ENCODE data around the gene TUBGCP6. TPM values are rescaled to one million over a fixed set of nuclear protein-coding genes. Genes with fewer than 3 reads are reported as not detected.

The TUBGCP6 gene
- total RNA-seq, 1 donor from 2014 or later, result 54.4 TPM

GRCh38 chr22:50218153-50218995 lies 26.4 kb downstream of the TUBGCP6 start:
- no peak overlapping the region for H3K27ac Mint-ChIP-seq (ENCODE audit: unreplicated experiment)
- no peak for DNase-seq (ENCODE audit: low read depth, low spot score)
- no peaks in the 10 kb centered on the region for H3K9me3 Mint-ChIP-seq
- no peaks in the 10 kb centered on the region for H3K4me1 Mint-ChIP-seq
- no peaks in the 10 kb centered on the region for H3K27me3 Mint-ChIP-seq (ENCODE audit: low read depth)
- TF ChIP-seq CTCF (conservative IDR thresholded peaks at IDR 0.05), result no peak
- no peak overlapping the region for H3K4me3 Mint-ChIP-seq
- peaks cover 16% of the 10 kb centered on the region for H3K36me3 Mint-ChIP-seq (ENCODE audit: low read depth)

- no peaks in the 10 kb centered on the region for H3K9me3 Mint-ChIP-seq
- peaks cover 17% of the 10 kb centered on the region for H3K36me3 Mint-ChIP-seq (ENCODE audit: low read depth)
- no peak for TF ChIP-seq CTCF (conservative IDR thresholded peaks at IDR 0.05)
- DNase-seq (ENCODE audit: low read depth, low spot score), result no peak
- H3K27ac Mint-ChIP-seq (ENCODE audit: unreplicated experiment), result no peak overlapping the region
- no peaks in the 10 kb centered on the region for H3K4me1 Mint-ChIP-seq
- no peaks in the 10 kb centered on the region for H3K27me3 Mint-ChIP-seq (ENCODE audit: low read depth)
- H3K4me3 Mint-ChIP-seq, result no peak overlapping the region
Measured at GRCh38 chr22:50217543-50218152, 27.2 kb downstream of the TUBGCP6 start.

GRCh38 chr22:50216684-50217520 lies 27.9 kb downstream of the TUBGCP6 start:
- Mint-ChIP-seq H3K9me3 (no peaks in the 10 kb centered on the region), H3K4me1 (no peaks in the 10 kb centered on the region), H3K27me3 (ENCODE audit: low read depth) (no peaks in the 10 kb centered on the region), H3K27ac (ENCODE audit: unreplicated experiment) (no peak overlapping the region), H3K4me3 (no peak overlapping the region), H3K36me3 (ENCODE audit: low read depth) (peaks cover 23% of the 10 kb centered on the region)
- no peak for TF ChIP-seq CTCF (conservative IDR thresholded peaks at IDR 0.05)
- DNase-seq (ENCODE audit: low read depth, low spot score), result no peak

- H3K27ac Mint-ChIP-seq (ENCODE audit: unreplicated experiment), result no peak overlapping the region
- TF ChIP-seq CTCF (conservative IDR thresholded peaks at IDR 0.05), result no peak
- H3K27me3 Mint-ChIP-seq (ENCODE audit: low read depth), result no peaks in the 10 kb centered on the region
- H3K9me3 Mint-ChIP-seq, result no peaks in the 10 kb centered on the region
- no peak overlapping the region for H3K4me3 Mint-ChIP-seq
- peaks cover 25% of the 10 kb centered on the region for H3K36me3 Mint-ChIP-seq (ENCODE audit: low read depth)
- H3K4me1 Mint-ChIP-seq, result no peaks in the 10 kb centered on the region
- DNase-seq (ENCODE audit: low read depth, low spot score), result no peak
Measured at GRCh38 chr22:50216055-50216683, 28.7 kb downstream of the TUBGCP6 start.
